CD4-positive, alpha-beta memory T cell (primary cell): ENCODE data around the gene ARID3B. TPM values are rescaled to one million over a fixed set of nuclear protein-coding genes. Genes with fewer than 3 reads are reported as not detected.

Source experiments
- CTCF ChIA-PET: fragments of 350-600 bp; sonication (Branson Sonifier 250); formaldehyde crosslinking; loops from one replicate; lab custom pipeline; 2021; ENCODE audit warnings: inconsistent platforms; ENCODE audit not compliant: partially characterized antibody; lab: Charles Lee
- POLR2A ChIA-PET: fragments of 350-600 bp; sonication (Branson Sonifier 250); formaldehyde crosslinking; loops from one replicate; lab custom pipeline; 2021; ENCODE audit not compliant: partially characterized antibody; lab: Charles Lee
- DNase-seq, 5 donors: peaks; one replicate each; pipeline versions ENCODE4 v3.0.0 to v3.0.0-alpha.2; 2020 to 2022; ENCODE audit warnings: mixed read lengths in 1 of 5
- H3K27ac ChIP-seq: one replicate; pipeline ENCODE4 v1.7.0; 2013; ENCODE audit warnings: low read depth, low read length
- H3K27me3 ChIP-seq: 2 replicates; pipeline ENCODE4 v1.7.0; 2013; ENCODE audit warnings: mild to moderate bottlenecking, low read length, moderate library complexity; ENCODE audit not compliant: insufficient read depth
- H3K36me3 ChIP-seq: 2 replicates; pipeline ENCODE4 v1.7.0; 2013; ENCODE audit warnings: mild to moderate bottlenecking, low read length, moderate library complexity; ENCODE audit not compliant: insufficient read depth
- H3K4me1 ChIP-seq: 2 replicates; pipeline ENCODE4 v1.7.0; 2013; ENCODE audit warnings: mild to moderate bottlenecking, low read length, moderate library complexity; ENCODE audit not compliant: insufficient read depth
- H3K4me3 ChIP-seq, 2 donors: one replicate each; pipeline ENCODE4 v1.7.0; 2013; ENCODE audit warnings: low read length in 2 of 2, mild to moderate bottlenecking in 1 of 2
- H3K9me3 ChIP-seq, 2 donors: one replicate each; pipeline ENCODE4 v1.7.0; 2013; ENCODE audit warnings: low read length in 2 of 2, control low read depth in 1 of 2; ENCODE audit not compliant: control insufficient read depth in 1 of 2
- H3K27ac Mint-ChIP-seq, 7 donors: one replicate each; pipeline ENCODE4 v1.8.0; 2020 to 2021; ENCODE audit warnings: mixed read lengths in 7 of 7, mild to moderate bottlenecking in 6 of 7, inconsistent platforms in 3 of 7, moderate library complexity in 3 of 7
- H3K27me3 Mint-ChIP-seq, 2 donors: one replicate each; pipeline ENCODE4 v1.8.0; 2020 to 2021; ENCODE audit warnings: mixed read lengths in 2 of 2
- H3K36me3 Mint-ChIP-seq, 2 donors: one replicate each; pipeline ENCODE4 v1.8.0; 2020 to 2021; ENCODE audit warnings: mixed read lengths in 2 of 2, inconsistent platforms in 1 of 2, mild to moderate bottlenecking in 1 of 2
- H3K4me1 Mint-ChIP-seq, 4 donors: one replicate each; pipeline ENCODE4 v1.8.0; 2020 to 2021; ENCODE audit warnings: mixed read lengths in 4 of 4, mild to moderate bottlenecking in 1 of 4
- H3K4me3 Mint-ChIP-seq, 8 donors: one replicate each; pipeline ENCODE4 v1.8.0; 2020 to 2021; ENCODE audit warnings: mixed read lengths in 8 of 8, mild to moderate bottlenecking in 7 of 8, moderate library complexity in 6 of 8, inconsistent platforms in 3 of 8
- H3K9me3 Mint-ChIP-seq, 8 donors: one replicate each; pipeline ENCODE4 v1.8.0; 2020 to 2021; ENCODE audit warnings: mixed read lengths in 8 of 8, mild to moderate bottlenecking in 5 of 8, inconsistent platforms in 3 of 8, moderate library complexity in 1 of 8
- intact Hi-C: fragments of 100-400 bp; cut with micrococcal nuclease; formaldehyde crosslinking; loops from one replicate; pipeline ENCODE4 v1.15.1; 2023
- polyA plus RNA-seq, 2 donors: library from polyadenylated mRNA; unstranded; fragments of 300-500 nt; fragmentation: Illumina TruSeq; gene quantifications; one replicate each; pipeline ENCODE4 v1.2.3, GENCODE V29; 2021
- total RNA-seq, 2 experiments: library from RNA; stranded (reverse); gene quantifications; one replicate each; pipeline ENCODE4 v1.2.3, GENCODE V29; 2021

ARID3B gene
- total and polyA plus RNA-seq, 4 experiments from 2014 or later = 4.1 to 32.9 (median 24.5) TPM

GRCh38 chr15:74613953-74614743 is 73.1 kb downstream of the ARID3B start:
- POLR2A ChIA-PET = interaction anchor here (0.6 to 6.9 kb wide), 19 partner anchors 10 to 842 kb away, joined by 3 to 68 read pairs (median 11); partner anchors contain the start of genes ARID3B, C15orf39, COX5A and CSK
- H3K27me3 Mint-ChIP-seq = no peaks in the 10 kb centered on the region
- peaks cover 0 to 29% of the 10 kb centered on the region in 2 donors for H3K36me3 Mint-ChIP-seq
- H3K4me1 ChIP-seq = peaks cover 30% of the 10 kb centered on the region
- no peak for DNase-seq
- no peaks in the 10 kb centered on the region for H3K9me3 Mint-ChIP-seq
- H3K9me3 ChIP-seq = no peaks in the 10 kb centered on the region
- peak overlapping the region; percentile 66 to 98 (median 90) for H3K27ac Mint-ChIP-seq
- CTCF ChIA-PET = interaction anchor here (1.2 to 8.0 kb wide), 3 partner anchors 18 to 69 kb away, joined by 4 to 84 read pairs (median 9); no protein-coding TSS in a partner anchor
- peak overlapping the region; percentile 99 for H3K27ac ChIP-seq
- peak overlapping the region; percentile 59 to 98 (median 68) for H3K4me3 Mint-ChIP-seq
- peak overlapping the region in 1 of 2 donors; percentile 100 for H3K4me3 ChIP-seq
- intact Hi-C loops = loop anchor here (1.0 to 2.0 kb wide), 4 partner anchors 16 to 837 kb away; partner anchors contain the start of genes ARID3B, SIN3A and STOML1
- no peaks in the 10 kb centered on the region for H3K27me3 ChIP-seq
- peaks cover 6% of the 10 kb centered on the region for H3K36me3 ChIP-seq
- peaks cover 20 to 44% (median 23%) of the 10 kb centered on the region in 4 donors for H3K4me1 Mint-ChIP-seq

- H3K9me3 ChIP-seq = no peaks in the 10 kb centered on the region
- intact Hi-C loops = loop anchor here (1.0 to 5.0 kb wide), 8 partner anchors 17 to 836 kb away; partner anchors contain the start of genes ARID3B, C15orf39, COX5A and SIN3A
- Mint-ChIP-seq H3K4me1 (peaks cover 22 to 51% (median 28%) of the 10 kb centered on the region in 4 donors), H3K36me3 (peaks cover 3 to 36% of the 10 kb centered on the region in 2 donors), H3K9me3 (no peaks in the 10 kb centered on the region), H3K27me3 (no peaks in the 10 kb centered on the region), H3K4me3 (peak overlapping the region; percentile 92 to 98 (median 94)), H3K27ac (peak overlapping the region; percentile 98 to 99 (median 98))
- peak overlapping the region; percentile 58 to 100 for H3K4me3 ChIP-seq
- peaks cover 36% of the 10 kb centered on the region for H3K4me1 ChIP-seq
- H3K27me3 ChIP-seq = no peaks in the 10 kb centered on the region
- peaks cover 14% of the 10 kb centered on the region for H3K36me3 ChIP-seq
- DNase-seq = peak; percentile 92 to 93 (median 92)
- CTCF ChIA-PET = interaction anchor here (0.9 to 8.0 kb wide), 5 partner anchors 16 to 232 kb away, joined by 3 to 84 read pairs (median 4); no protein-coding TSS in a partner anchor
- peak overlapping the region; percentile 99 for H3K27ac ChIP-seq
- POLR2A ChIA-PET = interaction anchor here (0.6 to 6.9 kb wide), 28 partner anchors 10 to 841 kb away, joined by 3 to 68 read pairs (median 6); partner anchors contain the start of genes ARID3B, COX5A, CSK and CYP1A1
These were observed 73.9 kb downstream of the ARID3B start for GRCh38 chr15:74614744-74615507.

- Histone ChIP-seq H3K4me1 (peaks cover 44% of the 10 kb centered on the region), H3K36me3 (peaks cover 22% of the 10 kb centered on the region), H3K4me3 (peak within 1 kb of the TSS; percentile 98 to 100), H3K9me3 (no peaks in the 10 kb centered on the region), H3K27me3 (no peaks in the 10 kb centered on the region), H3K27ac (peak within 1 kb of the TSS; percentile 99)
- DNase-seq = peak; percentile 95 to 97 (median 96)
- H3K9me3 Mint-ChIP-seq = no peaks in the 10 kb centered on the region
- peak within 1 kb of the TSS; percentile 92 to 98 (median 94) for H3K4me3 Mint-ChIP-seq
- ChIA-PET POLR2A (interaction anchor here (0.5 to 6.9 kb wide), 30 partner anchors 9 to 840 kb away, joined by 3 to 68 read pairs (median 6); partner anchors contain the start of genes ARID3B, COX5A, CSK and CYP1A1), CTCF (interaction anchor here (0.7 to 8.0 kb wide), 7 partner anchors 16 to 233 kb away, joined by 3 to 84 read pairs (median 7); no protein-coding TSS in a partner anchor)
- peaks cover 8 to 43% of the 10 kb centered on the region in 2 donors for H3K36me3 Mint-ChIP-seq
- intact Hi-C loops = loop anchor here (1.0 to 5.0 kb wide), 6 partner anchors 154 to 835 kb away; partner anchors contain the start of genes C15orf39, COX5A, SIN3A and STOML1
- H3K27me3 Mint-ChIP-seq = no peaks in the 10 kb centered on the region
- H3K4me1 Mint-ChIP-seq = peaks cover 28 to 59% (median 31%) of the 10 kb centered on the region in 4 donors
- H3K27ac Mint-ChIP-seq = peak within 1 kb of the TSS; percentile 98 to 99 (median 98)
These were observed 74.7 kb downstream of the ARID3B start, which contains the start of gene CLK3 for GRCh38 chr15:74615508-74616365. Gene CLK3, plus strand, starts transcription at chr15:74615836. Its CDS starts 3,361 bp downstream, at chr15:74619197.

- no peaks in the 10 kb centered on the region for H3K27me3 ChIP-seq
- no peaks in the 10 kb centered on the region for H3K9me3 ChIP-seq
- Mint-ChIP-seq H3K36me3 (peaks cover 14 to 51% of the 10 kb centered on the region in 2 donors), H3K4me3 (peak overlapping the region; percentile 91 to 98 (median 94)), H3K27ac (peak overlapping the region; percentile 94 to 98 (median 97)), H3K4me1 (peaks cover 34 to 66% (median 37%) of the 10 kb centered on the region in 4 donors), H3K9me3 (no peaks in the 10 kb centered on the region), H3K27me3 (no peaks in the 10 kb centered on the region)
- H3K36me3 ChIP-seq = peaks cover 29% of the 10 kb centered on the region
- ChIA-PET POLR2A (interaction anchor here (0.6 to 6.9 kb wide), 23 partner anchors 8 to 752 kb away, joined by 3 to 68 read pairs (median 7); partner anchors contain the start of genes ARID3B, COX5A, CYP1A1 and FAM219B), CTCF (interaction anchor here (0.7 to 8.0 kb wide), 5 partner anchors 15 to 171 kb away, joined by 3 to 84 read pairs (median 7); no protein-coding TSS in a partner anchor)
- peak; percentile 62 to 88 (median 70) for DNase-seq
- peak overlapping the region; percentile 98 to 100 for H3K4me3 ChIP-seq
- H3K27ac ChIP-seq = peak overlapping the region; percentile 99
- H3K4me1 ChIP-seq = peaks cover 47% of the 10 kb centered on the region
- intact Hi-C loops = loop anchor here (5.0 kb wide), 2 partner anchors 171 to 586 kb away; partner anchors contain the start of gene C15orf39
These were observed 75.4 kb downstream of the ARID3B start for GRCh38 chr15:74616366-74616939.

GRCh38 chr15:74616996-74617395 is 76.0 kb downstream of the ARID3B start:
- ChIA-PET CTCF (interaction anchor here (1.1 to 8.0 kb wide), 6 partner anchors 15 to 334 kb away, joined by 3 to 84 read pairs (median 5); no protein-coding TSS in a partner anchor), POLR2A (interaction anchor here (1.0 to 6.9 kb wide), 12 partner anchors 15 to 321 kb away, joined by 3 to 68 read pairs (median 9); partner anchors contain the start of genes ARID3B, COX5A, FAM219B and UBL7)

More at GRCh38 chr15:74616996-74617395, 76.0 kb downstream of the ARID3B start:
- Mint-ChIP-seq H3K27me3 (no peaks in the 10 kb centered on the region), H3K9me3 (no peaks in the 10 kb centered on the region), H3K4me1 (peaks cover 36 to 66% (median 40%) of the 10 kb centered on the region in 4 donors), H3K36me3 (peaks cover 17 to 56% of the 10 kb centered on the region in 2 donors), H3K27ac (peak overlapping the region; percentile 94 to 98 (median 97)), H3K4me3 (peak overlapping the region; percentile 91 to 98 (median 94))
- H3K27ac ChIP-seq = peak overlapping the region; percentile 99
- peaks cover 47% of the 10 kb centered on the region for H3K4me1 ChIP-seq
- H3K36me3 ChIP-seq = peaks cover 35% of the 10 kb centered on the region
- H3K4me3 ChIP-seq = peak overlapping the region; percentile 98 to 100
- H3K27me3 ChIP-seq = no peaks in the 10 kb centered on the region
- DNase-seq = peak in 1 of 5 donors; percentile 43
- H3K9me3 ChIP-seq = no peaks in the 10 kb centered on the region
- intact Hi-C loops = loop anchor here (5.0 kb wide), 2 partner anchors 170 to 585 kb away; partner anchors contain the start of gene C15orf39
